ENCODE data around the gene S100A11. TPM values are rescaled to one million over a fixed set of nuclear protein-coding genes. Genes with fewer than 3 reads are reported as not detected.

S100A11 gene
- total and polyA plus RNA-seq, 9 of the 15 experiments (the other 6 are each of a cell fraction or from before 2014, with no cell fraction given), result 131 to 808 (median 235) TPM

GRCh38 chr1:152047730-152048415 lies 11.1 kb upstream of the S100A11 start (continued):
- no peak for TF ChIP-seq TSHZ1 (CRISPR knock-in tag; IDR thresholded peaks at IDR 0.05)
- no peak for TF ChIP-seq SMAD1 (IDR thresholded peaks at IDR 0.05; ENCODE audit: low read depth, low read length, partially characterized antibody)
- TF ChIP-seq ARID2 (IDR thresholded peaks at IDR 0.05), result no peak
- TF ChIP-seq GTF3C2 (IDR thresholded peaks at IDR 0.05; ENCODE audit: borderline replicate concordance, extremely low read depth, insufficient read length), result no peak
- no peak for TF ChIP-seq TAF15 (IDR thresholded peaks at IDR 0.05; ENCODE audit: low read depth, low read length)
- TF ChIP-seq ZNF518B (CRISPR knock-in tag; IDR thresholded peaks at IDR 0.05), result no peak
- no peak; the same call in 1 of the 2 replicates for TF ChIP-seq ELF2 (CRISPR knock-in tag; IDR thresholded peaks at IDR 0.05)
- TF ChIP-seq CHD2 (IDR thresholded peaks at IDR 0.05; ENCODE audit: low read depth, low read length), result no peak
- no peak for TF ChIP-seq HNRNPK (IDR thresholded peaks at IDR 0.05; ENCODE audit: low read depth, low read length, poor library complexity, severe bottlenecking)
- TF ChIP-seq ZNF263 (CRISPR knock-in tag; IDR thresholded peaks at IDR 0.05; ENCODE audit: borderline replicate concordance), result no peak
- TF ChIP-seq HMGN3 (IDR thresholded peaks at IDR 0.05; ENCODE audit: borderline replicate concordance, extremely low read depth, insufficient read length, low read depth, low read length), result peak; percentile 58
- no peak for TF ChIP-seq HINFP (tag; conservative IDR thresholded peaks at IDR 0.05; ENCODE audit: low read depth)
- TF ChIP-seq TRIM24 (IDR thresholded peaks at IDR 0.05), result peak in 1 of 2 experiments; percentile 51; a peak in 1 of 4 replicates
- no peak for TF ChIP-seq ESRRB (CRISPR knock-in tag; IDR thresholded peaks at IDR 0.05; ENCODE audit: borderline replicate concordance)
- TF ChIP-seq PHB2 (IDR thresholded peaks at IDR 0.05; ENCODE audit: low read depth), result no peak
- TF ChIP-seq PHF21A (IDR thresholded peaks at IDR 0.05; ENCODE audit: borderline replicate concordance, low read depth), result no peak
